Measurements from ENCODE around the gene DSCAML1. TPM values are rescaled to one million over a fixed set of nuclear protein-coding genes. Genes with fewer than 3 reads are reported as not detected.

The DSCAML1 gene
- total RNA-seq, 1 experiment from 2014 or later: not detected

DNA sequence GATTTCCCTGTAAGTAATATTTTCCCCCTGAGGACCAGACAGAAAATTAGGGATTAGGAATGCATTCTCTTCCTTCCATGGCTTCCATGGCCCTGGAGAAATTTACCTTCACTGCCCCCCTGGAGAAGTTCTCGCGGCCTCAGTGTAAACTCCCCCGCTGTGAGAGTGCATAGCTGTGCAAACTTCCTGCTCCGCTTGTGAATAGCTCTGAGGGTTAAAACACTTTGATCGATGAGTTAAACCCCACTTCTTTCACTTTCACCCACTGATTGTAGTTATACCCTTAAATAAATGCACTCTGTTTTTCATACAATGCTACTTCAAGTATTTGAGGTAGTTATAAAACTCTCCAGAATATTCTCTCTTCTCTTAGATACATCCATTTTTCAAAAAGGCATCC lies 190.8 kb downstream of the DSCAML1 start:
- ChIA-PET CTCF (no interaction called here), POLR2A (no interaction called here), RAD21 (ENCODE audit: low non-redundant PET in 1 of 2, low total read pairs in 2 of 2, uncharacterized antibody in 2 of 2, unreplicated experiment in 2 of 2) (interaction anchor here in 1 of 2 experiments (0.5 kb wide), 1 partner anchor 33 kb away, joined by 3 read pairs; no protein-coding TSS in a partner anchor)
- Histone ChIP-seq H3K27me3 (ENCODE audit: insufficient read depth, low read length) (peaks cover 52% of the 10 kb centered on the region), H3K9ac (ENCODE audit: low read length) (no peak overlapping the region), H3K9me2 (ENCODE audit: insufficient read depth) (no peaks in the 10 kb centered on the region), H3K9me3 (ENCODE audit: control insufficient read depth in 1 of 2, insufficient read depth in 1 of 2, low read depth in 1 of 2, low read length in 2 of 2) (no peaks in the 10 kb centered on the region), H3K4me2 (ENCODE audit: low read length) (no peak overlapping the region), H3K27ac (ENCODE audit: low read depth, low read length) (no peak overlapping the region), H4K20me1 (ENCODE audit: insufficient read depth) (no peaks in the 10 kb centered on the region), H3K36me3 (ENCODE audit: control insufficient read depth in 1 of 2, insufficient read depth in 2 of 2, low read length in 2 of 2) (no peaks in the 10 kb centered on the region), H2AFZ (ENCODE audit: low read depth, low read length, poor library complexity, severe bottlenecking) (no peak overlapping the region), H3K4me1 (ENCODE audit: control insufficient read depth in 1 of 2, insufficient read depth in 2 of 2, low read length in 2 of 2) (no peaks in the 10 kb centered on the region), H3K4me3 (replicated peaks in 1 of 2; ENCODE audit: low read depth in 1 of 2, low read length in 2 of 2) (no peak overlapping the region), H3K79me2 (ENCODE audit: insufficient read depth, low read length) (no peaks in the 10 kb centered on the region)
- DNase-seq (ENCODE audit: low read depth, low spot score): no peak
- intact Hi-C loops (cut with micrococcal nuclease): no loop called here
- no peak for TF ChIP-seq ZBTB33 (IDR thresholded peaks at IDR 0.05; ENCODE audit: extremely low read depth, insufficient replicate concordance, low read length)
- no peak for TF ChIP-seq EGR1 (IDR thresholded peaks at IDR 0.05; ENCODE audit: low read depth)
- ATAC-seq: no peak
- BruUV-seq (replicated peaks): no TSS peak

DNA sequence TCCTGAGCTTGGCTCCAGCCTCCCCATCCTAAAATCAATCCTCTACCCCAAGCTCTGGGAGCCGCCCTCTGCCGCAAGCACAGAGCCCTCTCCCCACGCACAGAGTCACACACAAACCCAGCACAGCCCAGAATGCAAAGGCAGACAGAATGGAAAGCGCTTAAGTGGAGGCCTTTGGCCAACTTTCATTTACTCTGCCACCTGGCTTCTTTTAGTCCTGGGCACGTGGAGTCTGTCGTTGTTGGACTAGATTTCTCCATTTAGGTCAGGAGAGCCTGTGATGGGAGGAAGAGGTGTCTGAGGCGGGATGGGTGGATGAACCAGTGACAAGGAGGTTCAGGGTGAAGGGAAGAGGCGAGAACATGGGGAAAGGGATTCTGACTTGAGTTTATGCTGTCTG lies 191.7 kb downstream of the DSCAML1 start:
- POLR2A ChIA-PET: no interaction called here

More for the DNA sequence above, 191.7 kb downstream of the DSCAML1 start:
- CTCF ChIA-PET: no interaction called here
- RAD21 ChIA-PET (ENCODE audit: low non-redundant PET in 1 of 2, low total read pairs in 2 of 2, uncharacterized antibody in 2 of 2, unreplicated experiment in 2 of 2): no interaction called here
- Histone ChIP-seq H3K79me2 (ENCODE audit: insufficient read depth, low read length) (no peaks in the 10 kb centered on the region), H3K36me3 (ENCODE audit: control insufficient read depth in 1 of 2, insufficient read depth in 2 of 2, low read length in 2 of 2) (no peaks in the 10 kb centered on the region), H3K4me1 (ENCODE audit: control insufficient read depth in 1 of 2, insufficient read depth in 2 of 2, low read length in 2 of 2) (no peaks in the 10 kb centered on the region), H3K9ac (ENCODE audit: low read length) (no peak overlapping the region), H3K9me2 (ENCODE audit: insufficient read depth) (no peaks in the 10 kb centered on the region), H3K4me3 (replicated peaks in 1 of 2; ENCODE audit: low read depth in 1 of 2, low read length in 2 of 2) (no peak overlapping the region), H4K20me1 (ENCODE audit: insufficient read depth) (no peaks in the 10 kb centered on the region), H2AFZ (ENCODE audit: low read depth, low read length, poor library complexity, severe bottlenecking) (no peak overlapping the region), H3K27me3 (ENCODE audit: insufficient read depth, low read length) (peaks cover 48% of the 10 kb centered on the region), H3K9me3 (ENCODE audit: control insufficient read depth in 1 of 2, insufficient read depth in 1 of 2, low read depth in 1 of 2, low read length in 2 of 2) (no peaks in the 10 kb centered on the region), H3K27ac (ENCODE audit: low read depth, low read length) (no peak overlapping the region), H3K4me2 (ENCODE audit: low read length) (no peak overlapping the region)
- DNase-seq (ENCODE audit: low read depth, low spot score) (no peak), ATAC-seq (no peak)
- no TSS peak for BruUV-seq (replicated peaks)
- TF ChIP-seq ZFX (IDR thresholded peaks at IDR 0.05) (no peak), EZH2phosphoT487 (IDR thresholded peaks at IDR 0.05; ENCODE audit: borderline replicate concordance) (no peak), RAD21 (IDR thresholded peaks at IDR 0.05; ENCODE audit: low read depth) (no peak)
- intact Hi-C loops (cut with micrococcal nuclease): no loop called here

Data from HCT116 (cell line).